ENCODE measurements around the gene CD22.
A peak's percentile ranks its signal among the peaks of the same experiment; 100 is the strongest.
"Not testable (repeated sequence)": the region's sequence is repeated elsewhere in the genome, so short reads cannot be mapped to it uniquely, and the experiment has no call there.

The CD22 gene

GRCh38 chr19:35355791-35356460, 26.9 kb downstream of the CD22 start:
- peaks cover 7 to 17% (median 15%) of the 10 kb centered on the region in 4 experiments for H3K4me1 ChIP-seq (ENCODE audit: control extremely low read depth in 1 of 4, control insufficient read depth in 4 of 4, insufficient read depth in 4 of 4, low read length in 3 of 4)
- no peak for DNase-seq
- H3K4me3 ChIP-seq (ENCODE audit: control insufficient read depth in 1 of 7, extremely low read depth in 1 of 7, insufficient read depth in 4 of 7, low read depth in 2 of 7, low read length in 6 of 7): no peak overlapping the region
- no peaks in the 10 kb centered on the region for H3K27me3 ChIP-seq (replicated peaks in 2 of 5; ENCODE audit: control insufficient read depth in 4 of 5, insufficient read depth in 5 of 5, low read length in 4 of 5)
- WGBS (ENCODE audit: insufficient coverage): 100% methylated on average over 4 of the region's 6 CpGs
- H3K27ac ChIP-seq (ENCODE audit: insufficient read depth in 1 of 2, low read depth in 1 of 2, low read length in 2 of 2, poor library complexity in 1 of 2, severe bottlenecking in 2 of 2): no peak overlapping the region
- CTCF ChIA-PET: interaction anchor here (11.6 kb wide), 1 partner anchor 115 kb away, joined by 118 read pairs; no protein-coding TSS in a partner anchor
- H3K36me3 ChIP-seq (ENCODE audit: control insufficient read depth in 4 of 4, insufficient read depth in 4 of 4, low read length in 3 of 4): no peaks in the 10 kb centered on the region
- no peaks in the 10 kb centered on the region for H3K9me3 ChIP-seq (ENCODE audit: control extremely low read depth in 1 of 5, control insufficient read depth in 4 of 5, insufficient read depth in 2 of 5, low read depth in 1 of 5, low read length in 4 of 5)
- POLR2A ChIA-PET: no interaction called here

- peak; percentile 52 to 79 (median 78) for DNase-seq
- no peak within 1 kb of the TSS for H3K27ac ChIP-seq (ENCODE audit: insufficient read depth in 1 of 2, low read depth in 1 of 2, low read length in 2 of 2, poor library complexity in 1 of 2, severe bottlenecking in 2 of 2)
- H3K4me1 ChIP-seq (ENCODE audit: control extremely low read depth in 1 of 4, control insufficient read depth in 4 of 4, insufficient read depth in 4 of 4, low read length in 3 of 4): peaks cover 7 to 16% (median 12%) of the 10 kb centered on the region in 4 experiments
- ChIA-PET POLR2A (interaction anchor here (0.8 kb wide), 1 partner anchor 10 kb away, joined by 3 read pairs; the partner anchor contains the start of gene FFAR1), CTCF (interaction anchor here (0.6 to 11.6 kb wide), 11 partner anchors 10 to 152 kb away, joined by 3 to 118 read pairs (median 4); partner anchors contain the start of gene FFAR1)
- WGBS (ENCODE audit: insufficient coverage): 25% methylated on average over 8 of the region's 18 CpGs
- H3K4me3 ChIP-seq (ENCODE audit: control insufficient read depth in 1 of 7, extremely low read depth in 1 of 7, insufficient read depth in 4 of 7, low read depth in 2 of 7, low read length in 6 of 7): peak within 1 kb of the TSS in 1 of 7 experiments; percentile 5
- no peaks in the 10 kb centered on the region for H3K36me3 ChIP-seq (ENCODE audit: control insufficient read depth in 4 of 4, insufficient read depth in 4 of 4, low read length in 3 of 4)
- H3K27me3 ChIP-seq (replicated peaks in 2 of 5; ENCODE audit: control insufficient read depth in 4 of 5, insufficient read depth in 5 of 5, low read length in 4 of 5): no peaks in the 10 kb centered on the region
- no peaks in the 10 kb centered on the region for H3K9me3 ChIP-seq (ENCODE audit: control extremely low read depth in 1 of 5, control insufficient read depth in 4 of 5, insufficient read depth in 2 of 5, low read depth in 1 of 5, low read length in 4 of 5)
These were observed 29.0 kb downstream of the CD22 start, which contains the start of gene FFAR3 for GRCh38 chr19:35357867-35358573. TSS of gene FFAR3 (plus strand) at chr19:35358460. CDS start at chr19:35358891, 431 bp downstream.

GRCh38 chr19:35358834-35359233, 29.8 kb downstream of the CD22 start:
- H3K9me3 ChIP-seq (ENCODE audit: control extremely low read depth in 1 of 5, control insufficient read depth in 4 of 5, insufficient read depth in 2 of 5, low read depth in 1 of 5, low read length in 4 of 5); H3K27ac ChIP-seq (ENCODE audit: insufficient read depth in 1 of 2, low read depth in 1 of 2, low read length in 2 of 2, poor library complexity in 1 of 2, severe bottlenecking in 2 of 2); H3K36me3 ChIP-seq (ENCODE audit: control insufficient read depth in 4 of 4, insufficient read depth in 4 of 4, low read length in 3 of 4); H3K27me3 ChIP-seq (replicated peaks in 2 of 5; ENCODE audit: control insufficient read depth in 4 of 5, insufficient read depth in 5 of 5, low read length in 4 of 5); POLR2A ChIA-PET; DNase-seq; H3K4me3 ChIP-seq (ENCODE audit: control insufficient read depth in 1 of 7, extremely low read depth in 1 of 7, insufficient read depth in 4 of 7, low read depth in 2 of 7, low read length in 6 of 7): not testable (repeated sequence)
- CTCF ChIA-PET: interaction anchor here (1.1 to 11.6 kb wide), 5 partner anchors 11 to 152 kb away, joined by 3 to 118 read pairs (median 6); partner anchors contain the start of gene FFAR1
- WGBS (ENCODE audit: insufficient coverage): 90% methylated on average over 2 of the region's 16 CpGs
- H3K4me1 ChIP-seq (ENCODE audit: control extremely low read depth in 1 of 4, control insufficient read depth in 4 of 4, insufficient read depth in 4 of 4, low read length in 3 of 4): peaks cover 7 to 16% (median 12%) of the 10 kb centered on the region in 4 experiments

GRCh38 chr19:35359395-35359794, 30.4 kb downstream of the CD22 start:
- H3K27me3 ChIP-seq (replicated peaks in 2 of 5; ENCODE audit: control insufficient read depth in 4 of 5, insufficient read depth in 5 of 5, low read length in 4 of 5); DNase-seq; CTCF ChIA-PET; H3K4me3 ChIP-seq (ENCODE audit: control insufficient read depth in 1 of 7, extremely low read depth in 1 of 7, insufficient read depth in 4 of 7, low read depth in 2 of 7, low read length in 6 of 7); H3K36me3 ChIP-seq (ENCODE audit: control insufficient read depth in 4 of 4, insufficient read depth in 4 of 4, low read length in 3 of 4); POLR2A ChIA-PET; H3K27ac ChIP-seq (ENCODE audit: insufficient read depth in 1 of 2, low read depth in 1 of 2, low read length in 2 of 2, poor library complexity in 1 of 2, severe bottlenecking in 2 of 2); H3K9me3 ChIP-seq (ENCODE audit: control extremely low read depth in 1 of 5, control insufficient read depth in 4 of 5, insufficient read depth in 2 of 5, low read depth in 1 of 5, low read length in 4 of 5): not testable (repeated sequence)
- WGBS (ENCODE audit: insufficient coverage): 90% methylated on average over 11 of the region's 21 CpGs
- peaks cover 7 to 16% (median 12%) of the 10 kb centered on the region in 4 experiments for H3K4me1 ChIP-seq (ENCODE audit: control extremely low read depth in 1 of 4, control insufficient read depth in 4 of 4, insufficient read depth in 4 of 4, low read length in 3 of 4)

- H3K36me3 ChIP-seq (ENCODE audit: control insufficient read depth in 4 of 4, insufficient read depth in 4 of 4, low read length in 3 of 4); H3K27me3 ChIP-seq (replicated peaks in 2 of 5; ENCODE audit: control insufficient read depth in 4 of 5, insufficient read depth in 5 of 5, low read length in 4 of 5); CTCF ChIA-PET; H3K9me3 ChIP-seq (ENCODE audit: control extremely low read depth in 1 of 5, control insufficient read depth in 4 of 5, insufficient read depth in 2 of 5, low read depth in 1 of 5, low read length in 4 of 5); H3K4me3 ChIP-seq (ENCODE audit: control insufficient read depth in 1 of 7, extremely low read depth in 1 of 7, insufficient read depth in 4 of 7, low read depth in 2 of 7, low read length in 6 of 7); DNase-seq; POLR2A ChIA-PET; H3K27ac ChIP-seq (ENCODE audit: insufficient read depth in 1 of 2, low read depth in 1 of 2, low read length in 2 of 2, poor library complexity in 1 of 2, severe bottlenecking in 2 of 2): not testable (repeated sequence)
- peaks cover 7 to 16% (median 12%) of the 10 kb centered on the region in 4 experiments for H3K4me1 ChIP-seq (ENCODE audit: control extremely low read depth in 1 of 4, control insufficient read depth in 4 of 4, insufficient read depth in 4 of 4, low read length in 3 of 4)
- no CpG with 5 or more reads among the region's 5 CpGs for WGBS (ENCODE audit: insufficient coverage)
These were observed 31.1 kb downstream of the CD22 start for GRCh38 chr19:35360081-35360480.

GRCh38 chr19:35360880-35361420, 32.0 kb downstream of the CD22 start:
- ChIA-PET CTCF (interaction anchor here (1.5 kb wide), 1 partner anchor 9 kb away, joined by 3 read pairs; no protein-coding TSS in a partner anchor), POLR2A (no interaction called here)
- H3K27me3 ChIP-seq (replicated peaks in 2 of 5; ENCODE audit: control insufficient read depth in 4 of 5, insufficient read depth in 5 of 5, low read length in 4 of 5): no peaks in the 10 kb centered on the region
- H3K36me3 ChIP-seq (ENCODE audit: control insufficient read depth in 4 of 4, insufficient read depth in 4 of 4, low read length in 3 of 4): no peaks in the 10 kb centered on the region
- no peak overlapping the region for H3K4me3 ChIP-seq (ENCODE audit: control insufficient read depth in 1 of 7, extremely low read depth in 1 of 7, insufficient read depth in 4 of 7, low read depth in 2 of 7, low read length in 6 of 7)
- H3K27ac ChIP-seq (ENCODE audit: insufficient read depth in 1 of 2, low read depth in 1 of 2, low read length in 2 of 2, poor library complexity in 1 of 2, severe bottlenecking in 2 of 2): no peak overlapping the region
- H3K4me1 ChIP-seq (ENCODE audit: control extremely low read depth in 1 of 4, control insufficient read depth in 4 of 4, insufficient read depth in 4 of 4, low read length in 3 of 4): peaks cover 7 to 16% (median 12%) of the 10 kb centered on the region in 4 experiments
- no peaks in the 10 kb centered on the region for H3K9me3 ChIP-seq (ENCODE audit: control extremely low read depth in 1 of 5, control insufficient read depth in 4 of 5, insufficient read depth in 2 of 5, low read depth in 1 of 5, low read length in 4 of 5)
- DNase-seq: no peak
- 79% methylated on average over 4 of the region's 5 CpGs for WGBS (ENCODE audit: insufficient coverage)

Data from common myeloid progenitor, CD34-positive (primary cell).